HEK293T (cell line): ENCODE measurements around the gene RASAL3.

ENCODE experiments used
- BHLHE40 ChIP-seq: fragments of 450-650 bp; IDR thresholded peaks from 2 replicates; pipeline ENCODE4 v1.6.1; 2016; ENCODE audit warnings: mild to moderate bottlenecking, moderate library complexity, borderline replicate concordance
- CTBP1 ChIP-seq: fragments of 450-650 bp; IDR thresholded peaks from 2 replicates; pipeline ENCODE4 v1.6.1; 2016; ENCODE audit warnings: borderline replicate concordance
- ELF4 ChIP-seq: fragments of 450-650 bp; IDR thresholded peaks from 2 replicates; pipeline ENCODE4 v1.6.1; 2017; ENCODE audit warnings: antibody characterized with exemption
- FOXK2 ChIP-seq: fragments of 450-650 bp; IDR thresholded peaks from 2 replicates; pipeline ENCODE4 v1.6.1; 2016; ENCODE audit warnings: mild to moderate bottlenecking
- FOXM1 ChIP-seq: fragments of 450-650 bp; IDR thresholded peaks from 2 replicates; pipeline ENCODE4 v1.6.1; 2017; ENCODE audit warnings: mild to moderate bottlenecking, borderline replicate concordance
- LEF1 ChIP-seq: fragments of 450-650 bp; IDR thresholded peaks from 2 replicates; pipeline ENCODE4 v1.6.1; 2017; ENCODE audit warnings: mild to moderate bottlenecking, borderline replicate concordance
- NFRKB ChIP-seq: fragments of 450-650 bp; IDR thresholded peaks from 2 replicates; pipeline ENCODE4 v1.6.1; 2016; ENCODE audit warnings: mild to moderate bottlenecking, moderate library complexity
- PKNOX1 ChIP-seq: fragments of 450-650 bp; IDR thresholded peaks from 2 replicates; pipeline ENCODE4 v1.6.1; 2016
- SUZ12 ChIP-seq: fragments of 450-650 bp; IDR thresholded peaks from 2 replicates; pipeline ENCODE4 v1.6.1; 2016; ENCODE audit warnings: mild to moderate bottlenecking
- ZNF384 ChIP-seq: fragments of 450-650 bp; IDR thresholded peaks from 2 replicates; pipeline ENCODE4 v1.6.1; 2016

GRCh38 chr19:15427350-15427700, 37.0 kb downstream of the RASAL3 start:
- TF ChIP-seq FOXK2: no peak
- TF ChIP-seq BHLHE40: no peak
- no peak for TF ChIP-seq ELF4
- no peak for TF ChIP-seq ZNF384
- no peak for TF ChIP-seq CTBP1
- TF ChIP-seq SUZ12: no peak
- no peak for TF ChIP-seq PKNOX1
- no peak for TF ChIP-seq FOXM1
- no peak for TF ChIP-seq NFRKB
- TF ChIP-seq LEF1: no peak
